ENCODE measurements around the gene LRRC8C. TPM values are rescaled to one million over a fixed set of nuclear protein-coding genes. Genes with fewer than 3 reads are reported as not detected.

Gene LRRC8C
- total RNA-seq, 1 experiment from 2014 or later = 3.5 TPM

DNA sequence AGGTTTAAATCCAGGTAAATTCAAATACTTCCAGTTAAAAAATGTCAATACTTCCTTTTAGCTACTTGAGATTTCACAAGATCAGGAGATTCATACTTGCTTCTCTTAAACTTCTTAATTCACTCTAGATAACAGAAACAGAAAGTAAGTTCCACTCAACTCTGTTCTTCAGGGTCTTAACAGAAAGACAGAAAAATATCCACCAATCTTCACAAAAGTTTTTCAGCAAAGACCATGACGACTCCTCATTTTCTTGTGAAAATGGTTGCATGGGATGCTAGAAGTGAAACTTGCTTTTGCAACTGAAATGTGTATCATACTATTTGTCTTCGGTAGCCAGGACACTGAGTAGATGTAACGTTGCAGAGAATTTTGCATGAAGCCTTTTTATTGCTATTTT, 12.3 kb upstream of the LRRC8C start:
- no TSS peak for BruUV-seq (replicated peaks)
- intact Hi-C loops (cut with micrococcal nuclease; ENCODE audit: unreplicated experiment) = no loop called here
- Mint-ChIP-seq H3K4me3 (ENCODE audit: low read depth, unreplicated experiment) (no peak overlapping the region), H3K9me3 (ENCODE audit: low read depth, unreplicated experiment) (no peaks in the 10 kb centered on the region), H3K36me3 (ENCODE audit: insufficient read depth, unreplicated experiment) (no peaks in the 10 kb centered on the region), H3K4me1 (ENCODE audit: low read depth, unreplicated experiment) (no peaks in the 10 kb centered on the region), H3K27ac (ENCODE audit: unreplicated experiment) (no peak overlapping the region), H3K27me3 (ENCODE audit: unreplicated experiment) (no peaks in the 10 kb centered on the region)
- TF ChIP-seq, protein P1, sequence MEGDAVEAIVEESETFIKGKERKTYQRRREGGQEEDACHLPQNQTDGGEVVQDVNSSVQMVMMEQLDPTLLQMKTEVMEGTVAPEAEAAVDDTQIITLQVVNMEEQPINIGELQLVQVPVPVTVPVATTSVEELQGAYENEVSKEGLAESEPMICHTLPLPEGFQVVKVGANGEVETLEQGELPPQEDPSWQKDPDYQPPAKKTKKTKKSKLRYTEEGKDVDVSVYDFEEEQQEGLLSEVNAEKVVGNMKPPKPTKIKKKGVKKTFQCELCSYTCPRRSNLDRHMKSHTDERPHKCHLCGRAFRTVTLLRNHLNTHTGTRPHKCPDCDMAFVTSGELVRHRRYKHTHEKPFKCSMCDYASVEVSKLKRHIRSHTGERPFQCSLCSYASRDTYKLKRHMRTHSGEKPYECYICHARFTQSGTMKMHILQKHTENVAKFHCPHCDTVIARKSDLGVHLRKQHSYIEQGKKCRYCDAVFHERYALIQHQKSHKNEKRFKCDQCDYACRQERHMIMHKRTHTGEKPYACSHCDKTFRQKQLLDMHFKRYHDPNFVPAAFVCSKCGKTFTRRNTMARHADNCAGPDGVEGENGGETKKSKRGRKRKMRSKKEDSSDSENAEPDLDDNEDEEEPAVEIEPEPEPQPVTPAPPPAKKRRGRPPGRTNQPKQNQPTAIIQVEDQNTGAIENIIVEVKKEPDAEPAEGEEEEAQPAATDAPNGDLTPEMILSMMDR (IDR thresholded peaks at IDR 0.05; ENCODE audit: unreplicated experiment) = no peak
- CTCF ChIA-PET = interaction anchor here (0.6 kb wide), 1 partner anchor 13 kb away, joined by 3 read pairs; no protein-coding TSS in a partner anchor
- no peak for DNase-seq

DNA sequence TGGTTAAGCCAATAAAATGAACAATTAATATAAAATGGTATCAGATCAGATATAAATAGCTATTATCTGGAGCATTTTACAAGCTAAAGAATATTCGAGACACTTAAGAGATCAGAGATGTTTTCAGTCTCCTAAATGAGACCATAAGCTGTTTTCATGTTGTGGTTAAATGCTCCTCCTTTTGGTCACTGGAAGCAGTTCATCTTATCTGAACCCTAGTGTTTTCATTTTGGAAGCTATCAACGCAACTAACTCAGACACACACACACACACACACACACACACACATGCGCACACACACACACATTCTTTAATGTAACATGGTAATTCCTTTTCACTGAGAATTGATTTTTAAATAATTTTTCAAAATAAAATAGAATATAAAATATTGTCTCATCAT, 10.0 kb upstream of the LRRC8C start:
- H3K36me3 Mint-ChIP-seq (ENCODE audit: insufficient read depth, unreplicated experiment) = no peaks in the 10 kb centered on the region
- DNase-seq = no peak
- CTCF ChIA-PET = no interaction called here
- no peak overlapping the region for H3K27ac Mint-ChIP-seq (ENCODE audit: unreplicated experiment)
- H3K4me3 Mint-ChIP-seq (ENCODE audit: low read depth, unreplicated experiment) = no peak overlapping the region
- TF ChIP-seq, protein P1 (IDR thresholded peaks at IDR 0.05; ENCODE audit: unreplicated experiment) = no peak
- H3K27me3 Mint-ChIP-seq (ENCODE audit: unreplicated experiment) = no peaks in the 10 kb centered on the region
- no peaks in the 10 kb centered on the region for H3K9me3 Mint-ChIP-seq (ENCODE audit: low read depth, unreplicated experiment)
- no TSS peak for BruUV-seq (replicated peaks)
- H3K4me1 Mint-ChIP-seq (ENCODE audit: low read depth, unreplicated experiment) = no peaks in the 10 kb centered on the region
- intact Hi-C loops (cut with micrococcal nuclease; ENCODE audit: unreplicated experiment) = no loop called here

DNA sequence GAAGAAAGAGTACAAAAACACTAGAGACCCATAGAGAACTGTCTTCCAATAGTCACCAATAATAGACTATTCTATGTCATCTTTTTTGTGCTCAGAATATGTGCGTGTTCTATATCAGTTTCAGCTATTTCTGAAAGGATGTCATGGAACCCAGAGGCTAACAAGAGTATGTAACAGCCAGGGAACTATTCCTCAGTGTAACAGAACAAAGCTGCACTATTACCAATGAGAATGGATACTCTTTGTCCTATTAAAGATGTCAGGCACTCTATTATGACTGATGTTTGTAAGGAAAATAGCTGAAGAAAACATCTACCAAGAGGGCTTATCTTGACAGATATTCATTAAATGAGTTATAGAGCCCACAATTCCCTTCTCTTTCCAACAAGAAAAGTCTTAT, 8.6 kb upstream of the LRRC8C start:
- H3K36me3 Mint-ChIP-seq (ENCODE audit: insufficient read depth, unreplicated experiment) = no peaks in the 10 kb centered on the region

DNA sequence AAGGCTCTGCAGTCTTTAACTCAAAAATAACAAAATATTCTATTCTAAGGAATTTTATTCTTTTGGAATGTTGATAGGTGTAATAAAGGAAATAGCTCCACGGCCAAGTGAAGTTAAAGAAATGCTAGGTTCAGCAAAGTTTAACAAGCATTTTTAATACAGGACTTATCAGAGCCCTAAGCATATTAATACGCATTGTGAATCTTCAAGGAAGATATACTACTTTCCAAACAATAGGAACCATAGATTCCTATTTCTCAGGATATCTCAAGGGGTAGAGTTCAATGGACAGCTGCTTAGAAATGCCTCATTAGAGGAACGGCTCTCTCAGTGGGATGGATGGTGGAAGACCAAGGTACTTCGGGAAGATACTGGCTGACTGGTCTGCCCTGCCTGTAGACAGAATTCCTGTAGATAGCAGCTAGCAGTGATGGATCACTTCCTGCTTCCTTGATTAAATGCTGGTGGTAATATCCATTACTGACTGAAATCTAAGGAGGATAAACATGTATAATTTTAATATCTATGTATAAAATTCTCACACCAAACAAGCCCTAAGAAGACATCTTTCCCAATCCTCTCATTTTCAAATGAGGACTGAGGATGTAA, 8.1 kb upstream of the LRRC8C start:
- H3K27ac Mint-ChIP-seq (ENCODE audit: unreplicated experiment) = no peak overlapping the region
- TF ChIP-seq, protein P1 (IDR thresholded peaks at IDR 0.05; ENCODE audit: unreplicated experiment) = no peak
- intact Hi-C loops (cut with micrococcal nuclease; ENCODE audit: unreplicated experiment) = no loop called here
- CTCF ChIA-PET = no interaction called here
- no peaks in the 10 kb centered on the region for H3K4me1 Mint-ChIP-seq (ENCODE audit: low read depth, unreplicated experiment)
- no peaks in the 10 kb centered on the region for H3K9me3 Mint-ChIP-seq (ENCODE audit: low read depth, unreplicated experiment)
- DNase-seq = no peak
- H3K27me3 Mint-ChIP-seq (ENCODE audit: unreplicated experiment) = no peaks in the 10 kb centered on the region
- H3K4me3 Mint-ChIP-seq (ENCODE audit: low read depth, unreplicated experiment) = no peak overlapping the region
- no TSS peak for BruUV-seq (replicated peaks)
- H3K36me3 Mint-ChIP-seq (ENCODE audit: insufficient read depth, unreplicated experiment) = no peaks in the 10 kb centered on the region

More for the DNA sequence above, 8.6 kb upstream of the LRRC8C start:
- H3K27me3 Mint-ChIP-seq (ENCODE audit: unreplicated experiment) = no peaks in the 10 kb centered on the region
- BruUV-seq (replicated peaks) = no TSS peak
- no peak overlapping the region for H3K4me3 Mint-ChIP-seq (ENCODE audit: low read depth, unreplicated experiment)
- DNase-seq = no peak
- H3K9me3 Mint-ChIP-seq (ENCODE audit: low read depth, unreplicated experiment) = no peaks in the 10 kb centered on the region
- no peak overlapping the region for H3K27ac Mint-ChIP-seq (ENCODE audit: unreplicated experiment)
- CTCF ChIA-PET = no interaction called here
- no peaks in the 10 kb centered on the region for H3K4me1 Mint-ChIP-seq (ENCODE audit: low read depth, unreplicated experiment)
- intact Hi-C loops (cut with micrococcal nuclease; ENCODE audit: unreplicated experiment) = no loop called here
- TF ChIP-seq, protein P1 (IDR thresholded peaks at IDR 0.05; ENCODE audit: unreplicated experiment) = no peak

Data from Calu3 (cell line).